Activated T-helper 1 cell treated with Interleukin-2 at 50 U/mL for 16 hours (primary cell): ENCODE results near the gene SRGAP1.
"Not testable (repeated sequence)": the region's sequence is repeated elsewhere in the genome, so short reads cannot be mapped to it uniquely, and the experiment has no call there.

Source experiments
- DNase-seq: peaks from one replicate; pipeline ENCODE4 v3.0.0-alpha.2; 2020; ENCODE audit warnings: low read depth

Gene SRGAP1

DNA sequence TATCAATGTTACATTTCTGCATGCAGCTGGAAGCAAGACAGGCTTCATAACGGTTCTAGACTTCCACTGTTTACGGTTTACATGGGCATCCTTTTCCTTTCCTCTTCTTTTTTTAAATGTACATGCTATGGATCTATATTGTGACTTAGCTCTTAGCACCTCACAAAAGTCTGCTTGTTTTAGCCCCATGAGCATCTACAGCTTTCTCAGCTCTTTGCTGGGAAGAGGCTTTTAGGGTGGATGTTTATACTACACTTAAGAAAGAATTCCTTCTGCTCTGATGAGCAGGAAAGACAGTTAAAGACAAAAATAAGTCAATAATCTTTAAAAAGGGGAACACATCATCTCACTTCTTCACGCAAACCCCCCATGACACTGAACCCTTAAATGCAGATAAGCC is 326.2 kb downstream of the SRGAP1 start:
- no peak for DNase-seq

DNA sequence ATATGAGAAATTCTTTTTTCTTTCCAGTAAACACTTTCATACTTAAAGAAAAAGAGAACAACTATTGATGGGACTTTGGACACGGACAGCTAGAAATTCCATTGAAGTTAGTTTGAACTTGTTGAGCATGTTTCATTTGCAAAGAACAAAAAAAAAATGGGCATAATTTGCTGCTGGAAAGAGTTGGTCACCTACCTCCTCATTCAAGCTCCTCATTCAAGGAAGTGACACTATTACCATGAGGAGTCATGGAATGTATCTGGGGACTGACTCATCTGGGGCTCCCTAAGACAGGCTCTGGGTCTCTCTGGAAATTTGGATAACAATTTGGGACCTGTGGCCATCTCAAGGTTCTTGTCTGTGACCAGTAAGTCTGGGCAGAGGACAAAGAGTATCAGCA is 327.2 kb downstream of the SRGAP1 start:
- no peak for DNase-seq

DNA sequence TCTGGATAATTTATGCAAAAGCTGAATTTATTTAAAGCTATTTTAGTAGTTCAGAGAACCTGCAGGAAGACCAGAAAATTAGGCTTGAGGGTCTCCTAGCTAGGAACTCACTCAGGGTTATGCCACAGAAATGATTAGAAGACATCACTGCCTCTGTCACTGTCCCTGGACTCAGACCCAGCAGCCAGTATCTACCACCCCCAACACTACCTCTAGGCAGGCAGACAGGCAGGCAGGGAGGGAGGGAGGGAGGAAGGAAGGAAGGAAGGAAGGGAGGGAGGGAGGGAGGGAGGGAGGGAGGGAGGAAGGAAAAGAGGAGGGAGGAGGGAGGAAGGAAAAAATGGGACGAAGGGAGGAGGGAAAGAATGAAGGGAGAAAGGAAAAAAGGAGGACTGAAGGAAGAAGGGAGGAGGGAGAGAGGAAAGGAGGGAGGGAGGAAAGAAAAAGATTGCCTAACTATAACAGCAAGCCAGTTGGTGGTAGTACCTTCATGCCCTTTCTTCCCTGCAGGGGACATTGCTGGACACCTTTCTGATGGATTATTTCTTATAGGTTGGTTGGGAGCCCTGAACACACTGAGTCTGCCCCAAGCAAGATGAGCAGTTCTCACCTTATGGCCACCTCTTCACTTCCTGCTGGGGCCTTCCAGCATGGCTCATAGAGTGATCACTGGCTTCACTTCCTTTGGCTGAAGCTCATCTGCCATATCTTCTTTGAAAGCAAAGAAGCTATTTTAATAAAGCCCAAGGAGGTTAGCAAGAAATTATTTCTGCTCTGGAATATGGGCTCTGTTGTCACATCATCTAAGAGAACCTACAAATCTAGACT is 327.9 kb downstream of the SRGAP1 start:
- DNase-seq: no peak

DNA sequence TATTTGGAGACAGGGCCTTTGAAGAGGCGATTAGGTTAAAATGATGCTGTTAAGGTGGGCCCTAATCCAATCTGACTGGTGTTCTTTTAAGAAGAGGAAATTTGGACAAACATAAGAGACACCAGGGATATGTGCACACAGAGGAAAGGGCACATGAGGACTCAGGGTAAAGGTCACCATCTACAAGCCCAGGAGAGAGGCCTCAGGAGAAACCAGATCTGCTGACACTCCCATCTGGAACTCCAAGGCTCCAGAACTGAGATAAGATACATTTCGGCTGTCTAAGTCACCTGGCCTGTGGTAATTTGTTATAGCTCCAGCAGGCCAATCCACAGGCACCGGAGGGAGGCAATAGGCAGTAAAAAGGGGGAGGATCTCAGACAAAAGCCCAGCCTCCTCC is 329.0 kb downstream of the SRGAP1 start:
- no peak for DNase-seq

DNA sequence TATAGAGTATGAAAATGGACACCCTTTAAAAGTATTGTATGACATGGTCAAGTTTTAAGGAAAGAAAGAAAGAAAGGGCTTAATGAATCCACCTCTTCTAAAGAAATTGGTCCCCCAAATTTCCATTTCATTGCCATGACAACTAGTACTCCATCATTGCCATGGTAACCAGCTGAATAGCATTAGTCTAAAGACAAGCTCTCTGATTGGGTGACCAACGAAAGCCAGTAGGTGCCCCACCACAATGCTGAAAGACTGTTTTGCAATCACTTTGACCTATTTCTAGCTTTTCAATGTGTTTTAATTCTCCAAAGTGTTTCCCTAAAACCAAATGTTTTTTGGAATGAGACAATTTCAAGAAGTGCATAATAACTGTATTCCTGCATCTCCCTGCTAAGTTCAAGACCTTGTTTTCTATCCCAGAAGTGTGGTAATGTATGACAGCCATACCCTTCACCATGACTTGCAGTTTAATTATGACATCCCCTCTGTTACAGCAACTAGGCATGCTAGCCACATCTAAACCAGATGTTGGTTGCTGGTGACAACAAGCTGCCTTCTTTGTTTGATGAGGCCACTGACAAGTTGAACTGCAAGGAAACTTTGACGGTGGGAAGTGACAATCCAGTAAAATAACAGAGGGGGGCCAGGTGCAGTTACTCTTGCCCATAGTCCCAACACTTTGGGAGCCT is 330.9 kb downstream of the SRGAP1 start:
- no peak for DNase-seq

DNA sequence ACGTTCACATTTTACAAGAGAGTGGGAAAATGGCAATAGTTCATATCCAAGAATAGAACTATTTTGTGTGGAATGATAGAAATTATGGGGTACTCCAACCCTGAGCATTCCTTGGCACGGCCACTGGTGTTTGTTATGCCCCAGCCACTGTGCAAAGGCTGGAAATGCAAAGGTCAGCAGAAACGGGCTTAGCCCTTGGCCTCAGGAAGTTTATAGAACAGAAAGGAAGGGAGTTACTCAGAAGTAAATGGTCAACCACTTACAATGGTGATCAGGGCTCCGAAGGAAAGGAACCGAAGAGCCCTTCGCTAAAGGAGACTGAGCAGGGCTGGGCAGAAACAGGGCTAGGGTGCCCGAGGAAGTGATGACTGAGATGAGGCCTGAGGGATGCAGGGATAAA is 332.5 kb downstream of the SRGAP1 start:
- no peak for DNase-seq

DNA sequence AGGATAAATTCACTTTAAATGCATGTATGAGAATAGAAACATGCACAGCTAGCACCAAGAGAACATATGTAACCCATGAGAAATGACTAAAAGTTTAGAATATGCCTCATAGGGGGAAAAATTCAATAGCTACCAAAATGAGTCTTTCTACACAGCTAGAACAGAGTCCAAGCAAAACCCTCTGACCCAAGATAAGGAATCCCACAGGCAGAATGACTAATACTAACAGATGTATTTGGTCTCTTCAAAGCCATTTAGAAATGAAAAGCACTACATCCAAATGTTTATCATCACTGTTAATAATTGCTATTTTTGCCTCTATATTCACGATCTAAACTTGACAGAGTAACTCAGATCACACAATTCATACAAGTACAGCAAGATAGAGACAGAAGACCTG is 333.6 kb downstream of the SRGAP1 start:
- DNase-seq: no peak

DNA sequence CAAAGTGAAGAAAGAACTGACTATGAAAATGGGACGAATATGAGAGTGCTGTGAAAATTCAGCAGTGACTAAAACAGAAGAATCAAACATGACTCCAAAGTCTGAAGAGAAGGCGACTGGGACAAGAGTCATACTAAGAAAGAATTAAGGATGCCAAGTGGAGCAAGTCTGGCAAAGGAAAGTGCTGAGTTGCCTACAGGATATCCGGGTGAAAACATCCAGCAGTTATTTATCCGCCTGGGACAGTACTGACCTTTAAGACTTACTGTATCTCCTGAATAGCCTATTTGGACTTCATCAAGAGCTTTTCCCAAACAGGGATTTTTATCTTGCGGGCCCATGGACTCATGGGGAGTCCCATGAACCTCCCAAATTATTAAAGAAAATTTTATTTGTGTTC is 336.5 kb downstream of the SRGAP1 start:
- no peak for DNase-seq

DNA sequence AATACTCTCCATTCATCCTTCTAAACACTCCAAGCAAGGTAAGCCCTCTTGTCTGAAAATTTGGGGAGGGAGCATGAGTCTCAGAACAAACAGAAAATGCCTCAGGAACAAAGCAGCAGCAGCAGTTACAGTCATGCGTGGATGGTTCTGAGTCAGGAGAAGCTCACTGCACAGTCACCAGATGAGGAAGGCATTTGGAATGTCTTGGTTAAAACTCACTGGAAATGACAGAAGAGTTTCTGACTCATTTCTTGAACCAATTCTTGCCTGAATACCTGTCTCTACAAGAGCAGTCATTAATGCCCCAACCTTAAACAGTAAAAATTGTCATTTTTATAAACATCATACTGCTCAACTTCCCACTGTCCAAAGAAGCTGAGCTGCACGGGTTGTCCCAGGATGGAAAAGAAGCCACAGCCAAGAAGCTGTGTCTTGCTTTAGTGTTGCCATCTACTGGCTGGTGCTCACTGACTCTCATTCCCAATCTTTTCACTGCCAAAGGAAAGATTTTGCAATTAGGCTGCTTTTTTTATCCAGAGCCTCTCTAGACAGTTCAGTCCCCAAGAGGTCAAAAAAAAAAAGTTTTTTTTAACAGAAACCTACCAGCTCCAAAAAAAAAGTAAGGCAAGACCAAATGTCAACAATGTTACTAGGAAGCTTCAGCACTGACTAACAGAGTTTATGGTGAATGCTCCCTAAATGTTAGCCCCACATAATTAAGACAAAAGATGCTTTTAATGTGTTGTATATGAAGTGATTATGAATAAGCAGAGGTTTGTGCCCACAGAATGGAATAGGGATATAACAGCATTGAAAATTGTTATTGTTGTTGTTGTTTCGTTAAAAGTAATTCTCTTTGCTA is 337.2 kb downstream of the SRGAP1 start:
- no peak for DNase-seq

DNA sequence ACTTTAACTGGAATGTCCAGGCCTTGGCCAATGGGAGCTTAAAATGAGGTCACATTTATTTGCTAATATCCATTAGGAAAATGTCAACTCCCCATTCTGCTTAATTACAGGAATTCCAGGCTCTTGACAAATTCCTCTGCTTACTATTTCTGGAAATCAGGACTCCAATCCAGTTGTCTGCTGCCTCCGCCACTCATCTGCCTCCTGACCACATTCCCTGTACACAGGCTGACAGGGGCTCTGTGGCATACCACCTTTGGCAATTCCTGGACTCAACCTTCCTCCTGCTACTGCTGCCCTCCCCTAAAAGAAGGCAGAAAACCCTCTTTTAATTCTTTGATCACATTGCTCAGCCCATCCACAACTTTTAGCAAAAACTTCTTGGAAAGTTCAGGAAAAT is 339.7 kb downstream of the SRGAP1 start:
- DNase-seq: no peak

DNA sequence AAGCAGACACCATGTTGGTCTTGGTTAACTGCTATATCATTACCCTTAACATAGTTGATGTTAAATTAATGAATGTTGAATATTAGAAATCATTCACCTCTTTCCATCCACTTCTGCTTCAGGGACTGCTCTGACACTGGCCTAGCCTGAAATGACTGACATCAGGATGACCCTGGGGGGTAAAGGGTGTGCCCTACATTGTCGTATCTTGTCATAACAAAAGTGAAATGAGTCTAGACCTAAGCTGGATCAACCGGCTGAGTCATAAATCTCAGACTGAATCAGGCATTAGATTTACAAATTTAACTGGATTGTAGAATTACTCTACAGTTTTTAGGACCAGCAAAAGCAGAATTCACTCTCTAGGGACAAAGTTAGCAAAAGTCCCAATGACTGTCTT is 342.3 kb downstream of the SRGAP1 start:
- no peak for DNase-seq

DNA sequence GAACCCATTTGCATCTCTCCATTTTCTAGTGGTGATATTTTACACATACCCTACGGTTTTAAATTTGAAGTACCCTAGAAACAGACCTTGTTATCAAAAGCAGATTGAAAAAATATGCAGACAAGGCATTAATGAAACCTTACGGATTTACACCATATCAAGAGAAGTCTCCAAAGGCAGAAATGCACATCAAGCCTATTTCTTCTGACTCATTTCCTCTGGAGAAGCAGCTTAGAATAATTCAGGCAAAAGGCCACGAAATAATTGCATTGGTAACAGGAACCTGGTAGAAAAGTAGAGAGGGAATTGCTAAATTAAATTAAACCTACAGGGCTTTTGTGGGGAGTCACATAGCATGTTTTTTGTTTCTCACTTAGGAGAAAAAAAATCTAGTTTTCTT is 342.9 kb downstream of the SRGAP1 start:
- DNase-seq: no peak

DNA sequence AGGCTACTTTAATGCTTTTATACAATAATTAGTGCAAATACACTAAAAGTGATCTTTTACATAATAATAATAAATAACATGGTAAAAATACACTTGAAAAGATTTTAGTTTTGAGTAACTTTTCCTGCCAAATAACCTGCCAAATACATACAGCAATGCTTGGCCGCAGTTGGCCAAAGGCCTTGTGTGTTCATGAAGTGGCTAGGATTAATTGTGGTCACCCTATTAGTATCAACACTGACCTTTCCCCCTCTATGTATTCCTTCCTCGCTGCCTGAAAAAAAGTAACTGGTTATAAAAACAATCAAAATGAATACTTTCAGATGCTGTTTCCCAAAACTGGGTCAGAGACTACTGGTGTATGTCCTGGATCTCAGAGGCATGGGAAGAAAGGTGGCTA is 343.3 kb downstream of the SRGAP1 start:
- DNase-seq: no peak

DNA sequence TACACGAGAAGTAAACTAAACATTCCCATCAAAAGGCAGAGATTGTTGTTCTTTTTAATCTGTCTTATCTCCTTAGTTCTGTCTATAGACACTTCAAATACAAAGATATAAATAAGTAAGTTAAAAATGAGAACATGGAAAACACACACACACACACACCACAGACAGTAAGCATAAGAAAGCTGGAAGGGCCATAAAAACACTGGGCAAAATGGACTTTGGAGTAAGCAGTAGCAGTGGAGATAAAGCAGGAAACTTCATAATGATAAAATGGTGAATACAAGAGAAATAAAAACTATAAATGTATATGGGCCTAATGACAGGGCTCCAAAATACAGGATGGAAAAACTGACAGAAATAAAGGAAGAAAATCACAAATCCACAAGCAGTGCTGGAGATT is 345.0 kb downstream of the SRGAP1 start:
- no peak for DNase-seq

DNA sequence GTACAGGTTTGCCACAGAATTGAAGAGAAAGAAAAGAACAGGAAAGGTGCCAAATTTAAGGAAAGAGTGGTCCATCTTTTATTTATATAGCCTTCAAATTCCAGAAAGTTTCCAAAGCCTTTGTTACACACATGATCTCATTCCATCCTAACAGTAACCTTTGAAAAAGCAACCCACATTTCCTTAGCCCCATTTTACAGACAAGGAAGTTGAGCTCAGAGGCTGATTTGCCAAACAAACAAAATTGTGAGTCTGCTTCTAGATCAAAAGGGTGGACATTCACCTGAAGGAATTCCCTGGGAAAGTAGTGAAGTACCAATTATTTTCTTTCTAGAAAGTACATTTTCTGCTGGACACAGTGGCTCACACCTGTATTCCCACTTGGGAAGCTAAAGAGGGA is 345.6 kb downstream of the SRGAP1 start:
- no peak for DNase-seq

DNA sequence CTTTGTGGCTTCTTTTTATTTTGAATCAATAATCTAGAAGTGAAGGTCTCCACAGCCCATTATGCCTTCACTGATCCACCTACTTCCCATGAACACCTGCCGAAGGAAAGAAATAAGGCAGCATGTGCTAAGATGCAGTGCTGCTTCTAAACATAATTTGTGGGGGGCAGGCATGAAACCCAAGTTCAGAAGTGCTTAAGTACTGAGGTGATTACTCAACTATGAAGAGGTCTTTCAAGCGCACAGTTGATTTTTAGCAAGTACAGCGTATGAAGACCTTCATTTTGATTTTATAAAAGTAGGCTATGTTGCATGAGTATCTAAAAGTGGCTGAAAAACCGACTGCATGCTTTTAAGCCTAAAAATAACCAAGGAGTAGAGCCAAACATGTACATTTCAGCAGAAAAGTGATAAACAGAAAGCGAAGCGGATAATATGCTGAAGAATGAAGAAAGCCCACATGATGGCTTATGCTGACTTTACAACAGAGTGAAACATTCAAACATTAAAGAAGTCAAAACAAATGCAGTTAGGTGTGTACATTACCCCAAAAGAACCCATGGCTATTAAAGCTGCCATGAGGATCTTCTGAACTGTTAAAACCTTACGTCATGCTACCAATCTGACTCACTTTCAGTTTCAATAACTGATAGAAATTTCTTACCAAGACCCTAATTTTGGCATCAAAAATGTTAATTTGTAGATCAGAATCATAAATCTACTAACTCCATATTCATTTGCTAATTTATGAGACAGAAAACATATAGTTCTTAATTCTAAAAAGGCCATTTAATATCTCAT is 348.3 kb downstream of the SRGAP1 start:
- no peak for DNase-seq

DNA sequence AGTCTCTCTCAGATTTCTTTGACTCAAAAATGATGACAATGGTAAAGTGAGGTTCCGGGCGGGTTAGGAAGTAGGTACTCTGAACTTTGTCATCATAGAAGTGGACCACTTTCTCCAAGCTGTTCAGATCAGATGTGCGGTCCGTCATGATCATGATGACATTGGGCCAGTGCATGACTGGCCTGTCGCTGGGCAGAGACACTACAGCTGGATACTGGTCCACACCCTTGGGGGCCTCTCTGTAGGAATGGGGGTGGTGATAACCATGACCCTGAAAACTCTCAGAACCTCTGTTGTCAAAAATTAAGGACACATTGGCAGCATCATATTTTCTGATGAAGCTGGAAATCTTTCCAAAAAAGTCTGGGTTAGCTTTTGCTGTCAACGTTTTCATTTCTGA is 349.4 kb downstream of the SRGAP1 start:
- DNase-seq: no peak

DNA sequence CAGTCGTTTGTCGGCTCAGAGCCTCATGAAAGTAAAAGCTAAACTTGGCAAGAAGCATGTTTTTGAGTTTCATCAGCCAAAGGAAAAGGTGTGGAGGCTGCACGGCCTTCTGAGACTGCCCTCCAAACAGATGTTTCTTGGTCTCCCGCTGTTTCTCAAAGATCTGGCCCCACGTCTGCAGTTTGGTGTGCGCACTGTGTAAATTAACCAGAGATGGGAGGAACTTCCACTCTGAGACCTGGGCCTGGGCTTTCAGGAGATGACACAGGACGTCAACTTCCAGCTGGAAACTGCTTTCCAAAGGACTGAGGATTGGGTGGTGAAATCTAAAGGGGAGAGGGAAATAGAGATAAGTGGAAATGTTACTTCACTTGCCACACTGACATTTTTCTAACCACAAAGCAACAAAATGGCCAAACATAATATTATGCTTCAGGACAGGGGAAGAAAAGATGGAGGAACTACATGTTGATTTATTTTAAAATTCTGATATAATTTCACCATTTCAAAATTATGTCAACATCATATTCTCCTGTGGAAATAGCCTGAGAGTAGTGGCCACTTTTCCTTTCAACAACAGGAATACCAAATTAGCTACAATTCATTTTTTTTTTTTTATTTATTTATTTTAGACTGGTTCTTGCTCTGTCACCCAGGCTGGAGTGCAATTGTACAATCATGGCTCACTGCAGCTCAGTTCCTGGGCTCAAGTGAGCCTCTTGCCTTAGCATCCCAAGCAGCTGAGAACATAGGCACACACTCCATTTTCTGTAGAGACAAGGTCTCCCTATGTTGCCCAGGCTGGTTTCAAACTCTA is 350.0 kb downstream of the SRGAP1 start:
- no peak for DNase-seq

DNA sequence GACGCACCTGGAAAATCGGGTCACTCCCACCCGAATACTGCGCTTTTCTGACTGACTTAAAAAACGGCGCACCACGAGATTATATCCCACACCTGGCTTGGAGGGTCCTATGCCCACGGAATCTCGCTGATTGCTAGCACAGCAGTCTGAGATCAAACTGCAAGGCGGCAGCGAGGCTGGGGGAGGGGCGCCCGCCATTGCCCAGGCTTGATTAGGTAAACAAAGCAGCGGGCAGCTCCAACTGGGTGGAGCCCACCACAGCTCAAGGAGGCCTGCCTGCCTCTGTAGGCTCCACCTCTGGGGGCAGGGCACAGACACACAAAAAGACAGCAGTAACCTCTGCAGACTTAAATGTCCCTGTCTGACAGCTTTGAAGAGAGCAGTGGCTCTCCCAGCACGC is 351.3 kb downstream of the SRGAP1 start:
- DNase-seq: not testable (repeated sequence)

DNA sequence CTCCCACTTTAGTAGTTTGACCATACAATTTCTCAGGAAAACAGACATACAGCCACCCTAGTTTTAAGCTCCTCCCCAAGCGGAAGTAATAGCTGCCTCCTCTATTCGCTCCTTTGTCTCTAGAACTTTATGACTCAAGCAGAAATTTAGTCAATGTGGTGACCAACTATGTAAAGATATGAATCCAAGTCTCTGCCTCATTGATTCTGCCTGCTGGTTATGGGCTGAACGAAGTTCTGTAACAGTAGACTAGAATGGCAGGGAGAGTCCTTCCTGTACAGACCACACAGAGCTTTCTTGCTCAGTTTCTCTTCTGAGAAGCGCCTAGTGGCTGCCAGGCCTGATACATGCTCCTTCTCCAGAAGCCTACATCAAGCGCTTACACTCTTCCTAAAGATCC is 358.5 kb downstream of the SRGAP1 start:
- DNase-seq: no peak

DNA sequence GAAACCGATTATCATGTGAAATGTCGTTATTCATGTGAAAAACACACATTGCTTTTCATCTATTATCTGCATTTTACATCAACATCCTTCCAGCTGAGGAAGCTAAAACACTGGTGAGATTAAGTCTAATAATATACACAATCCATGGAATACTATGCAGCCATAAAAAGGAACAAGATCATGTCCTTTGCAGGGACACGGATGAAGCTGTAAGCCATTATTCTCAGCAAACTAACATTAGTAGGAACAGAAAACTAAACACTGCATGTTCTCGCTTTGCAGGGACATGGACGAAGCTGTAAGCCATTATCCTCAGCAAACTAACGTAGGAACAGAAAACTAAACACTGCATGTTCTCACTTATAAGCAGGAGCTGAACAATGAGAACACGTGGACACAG is 359.3 kb downstream of the SRGAP1 start:
- no peak for DNase-seq
